ENCODE data around the gene ZNF680. TPM values are rescaled to one million over a fixed set of nuclear protein-coding genes. Genes with fewer than 3 reads are reported as not detected.

The ZNF680 gene
- total RNA-seq, 1 donor from 2014 or later, result 7.1 TPM

GRCh38 chr7:64504581-64505120, 58.2 kb downstream of the ZNF680 start:
- DNase-seq (ENCODE audit: low read depth), result peak; percentile 22
- FAIRE-seq, result no peak
- peaks cover 17% of the 10 kb centered on the region for H3K9me3 Mint-ChIP-seq (ENCODE audit: unreplicated experiment)

GRCh38 chr7:64498270-64498669, 64.6 kb downstream of the ZNF680 start:
- Histone ChIP-seq H3K36me3 (ENCODE audit: insufficient read depth, low read length) (no peaks in the 10 kb centered on the region), H3K27me3 (ENCODE audit: insufficient read depth, low read length) (no peaks in the 10 kb centered on the region), H3K27ac (ENCODE audit: low read depth, low read length) (no peak overlapping the region), H3K4me1 (ENCODE audit: insufficient read depth, low read length) (no peaks in the 10 kb centered on the region), H3K4me2 (ENCODE audit: low read length) (no peak overlapping the region), H3K9ac (ENCODE audit: low read length) (no peak overlapping the region), H4K20me1 (ENCODE audit: insufficient read depth, low read length) (no peaks in the 10 kb centered on the region), H3K4me3 (ENCODE audit: insufficient read depth, low read depth, low read length) (no peak overlapping the region), H3K9me3 (ENCODE audit: insufficient read depth, low read depth, low read length) (peaks cover 7% of the 10 kb centered on the region), H2AFZ (ENCODE audit: low read depth, low read length) (no peak overlapping the region), H3K79me2 (ENCODE audit: insufficient read depth, low read length) (no peaks in the 10 kb centered on the region)
- no peak for FAIRE-seq
- H3K9me3 Mint-ChIP-seq (ENCODE audit: unreplicated experiment), result peaks cover 2% of the 10 kb centered on the region
- peaks cover 4% of the 10 kb centered on the region for H3K36me3 Mint-ChIP-seq (ENCODE audit: low read depth, unreplicated experiment)
- H3K27me3 Mint-ChIP-seq (ENCODE audit: low read depth, unreplicated experiment), result no peaks in the 10 kb centered on the region
- H3K4me3 Mint-ChIP-seq (ENCODE audit: unreplicated experiment), result no peak overlapping the region
- no peak for DNase-seq (ENCODE audit: low read depth)
- H3K27ac Mint-ChIP-seq (ENCODE audit: unreplicated experiment), result no peak overlapping the region
- TF ChIP-seq EZH2 (IDR thresholded peaks at IDR 0.05; ENCODE audit: insufficient read depth, low read length), result no peak
- no peak for TF ChIP-seq CTCF (IDR thresholded peaks at IDR 0.05; ENCODE audit: insufficient read depth, low read depth, low read length)
- H3K4me1 Mint-ChIP-seq (ENCODE audit: low read depth, unreplicated experiment), result no peaks in the 10 kb centered on the region

More at GRCh38 chr7:64504581-64505120, 58.2 kb downstream of the ZNF680 start:
- Histone ChIP-seq H3K4me3 (ENCODE audit: insufficient read depth, low read depth, low read length) (no peak overlapping the region), H3K9me3 (ENCODE audit: insufficient read depth, low read depth, low read length) (peaks cover 16% of the 10 kb centered on the region), H2AFZ (ENCODE audit: low read depth, low read length) (no peak overlapping the region), H3K27me3 (ENCODE audit: insufficient read depth, low read length) (no peaks in the 10 kb centered on the region), H3K9ac (ENCODE audit: low read length) (no peak overlapping the region), H3K36me3 (ENCODE audit: insufficient read depth, low read length) (peaks cover 6% of the 10 kb centered on the region), H3K4me1 (ENCODE audit: insufficient read depth, low read length) (no peaks in the 10 kb centered on the region), H3K79me2 (ENCODE audit: insufficient read depth, low read length) (no peaks in the 10 kb centered on the region), H4K20me1 (ENCODE audit: insufficient read depth, low read length) (no peaks in the 10 kb centered on the region), H3K4me2 (ENCODE audit: low read length) (no peak overlapping the region), H3K27ac (ENCODE audit: low read depth, low read length) (no peak overlapping the region)
- no peak for TF ChIP-seq EZH2 (IDR thresholded peaks at IDR 0.05; ENCODE audit: insufficient read depth, low read length)
- no peak for TF ChIP-seq CTCF (IDR thresholded peaks at IDR 0.05; ENCODE audit: insufficient read depth, low read depth, low read length)
- Mint-ChIP-seq H3K4me1 (ENCODE audit: low read depth, unreplicated experiment) (no peaks in the 10 kb centered on the region), H3K27me3 (ENCODE audit: low read depth, unreplicated experiment) (no peaks in the 10 kb centered on the region), H3K36me3 (ENCODE audit: low read depth, unreplicated experiment) (peaks cover 15% of the 10 kb centered on the region), H3K27ac (ENCODE audit: unreplicated experiment) (no peak overlapping the region), H3K4me3 (ENCODE audit: unreplicated experiment) (no peak overlapping the region)

GRCh38 chr7:64494912-64495461, 67.9 kb downstream of the ZNF680 start:
- DNase-seq (ENCODE audit: low read depth), result no peak
- Mint-ChIP-seq H3K4me1 (ENCODE audit: low read depth, unreplicated experiment) (no peaks in the 10 kb centered on the region), H3K27ac (ENCODE audit: unreplicated experiment) (no peak overlapping the region), H3K36me3 (ENCODE audit: low read depth, unreplicated experiment) (peaks cover 2% of the 10 kb centered on the region), H3K9me3 (ENCODE audit: unreplicated experiment) (peaks cover 4% of the 10 kb centered on the region), H3K4me3 (ENCODE audit: unreplicated experiment) (no peak overlapping the region), H3K27me3 (ENCODE audit: low read depth, unreplicated experiment) (no peaks in the 10 kb centered on the region)
- FAIRE-seq, result no peak
- Histone ChIP-seq H3K27me3 (ENCODE audit: insufficient read depth, low read length) (no peaks in the 10 kb centered on the region), H4K20me1 (ENCODE audit: insufficient read depth, low read length) (no peaks in the 10 kb centered on the region), H3K4me1 (ENCODE audit: insufficient read depth, low read length) (no peaks in the 10 kb centered on the region), H3K27ac (ENCODE audit: low read depth, low read length) (no peak overlapping the region), H3K79me2 (ENCODE audit: insufficient read depth, low read length) (no peaks in the 10 kb centered on the region), H3K4me2 (ENCODE audit: low read length) (peak overlapping the region; percentile 41), H3K36me3 (ENCODE audit: insufficient read depth, low read length) (no peaks in the 10 kb centered on the region), H2AFZ (ENCODE audit: low read depth, low read length) (peak overlapping the region; percentile 10), H3K4me3 (ENCODE audit: insufficient read depth, low read depth, low read length) (no peak overlapping the region), H3K9me3 (ENCODE audit: insufficient read depth, low read depth, low read length) (peaks cover 7% of the 10 kb centered on the region), H3K9ac (ENCODE audit: low read length) (no peak overlapping the region)
- TF ChIP-seq CTCF (IDR thresholded peaks at IDR 0.05; ENCODE audit: insufficient read depth, low read depth, low read length) (no peak), EZH2 (IDR thresholded peaks at IDR 0.05; ENCODE audit: insufficient read depth, low read length) (no peak)

Measured in astrocyte (in vitro differentiated cells and primary cell).